ENCODE results near the gene HLX.

DNA sequence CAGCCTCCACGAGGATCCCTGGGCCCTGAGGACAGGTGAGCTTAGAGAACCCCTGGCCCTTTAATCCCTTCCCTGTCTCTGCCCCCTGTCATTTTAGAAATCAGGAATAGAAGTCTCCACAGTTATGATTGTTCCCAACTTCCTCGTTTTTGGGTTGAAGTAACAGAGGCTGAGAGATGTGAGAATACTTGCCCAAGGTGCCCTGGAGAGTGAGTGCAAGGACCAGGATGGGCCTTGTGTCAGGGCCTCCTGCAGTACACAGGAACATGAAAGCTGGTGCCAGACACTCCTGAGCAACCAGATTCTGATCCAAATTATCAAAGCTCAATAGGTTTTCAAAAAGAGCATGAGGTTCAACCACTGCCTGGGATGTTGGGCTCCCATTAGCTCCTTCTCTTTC, 10.1 kb downstream of the HLX start:
- TF ChIP-seq POLR2A (IDR thresholded peaks at IDR 0.05): no peak
- TF ChIP-seq CTCF (IDR thresholded peaks at IDR 0.05): no peak
- TF ChIP-seq EP300 (IDR thresholded peaks at IDR 0.05): no peak
- TF ChIP-seq POLR2AphosphoS5 (IDR thresholded peaks at IDR 0.05): no peak
